SKM-1 (cell line): Measurements from ENCODE around the gene GRB2.
"Not testable (repeated sequence)": the region's sequence is repeated elsewhere in the genome, so short reads cannot be mapped to it uniquely, and the experiment has no call there.

Source experiments
- DNase-seq: peaks from one replicate; lab custom pipeline; 2025; ENCODE audit not compliant: unreplicated experiment; lab: John Stamatoyannopoulos, UW

GRB2 gene

GRCh38 chr17:75288770-75289114, 116.7 kb downstream of the GRB2 start:
- DNase-seq: no peak

- no peak for DNase-seq
Observed at GRCh38 chr17:75288359-75288758, 117.1 kb downstream of the GRB2 start.

GRCh38 chr17:75287221-75287620, 118.3 kb downstream of the GRB2 start:
- no peak for DNase-seq

- no peak for DNase-seq
Observed at GRCh38 chr17:75285123-75285522, 120.4 kb downstream of the GRB2 start.

GRCh38 chr17:75280189-75280588, 125.3 kb downstream of the GRB2 start:
- not testable (repeated sequence) for DNase-seq

GRCh38 chr17:75277664-75278071, 127.8 kb downstream of the GRB2 start:
- no peak for DNase-seq

- no peak for DNase-seq
Observed at GRCh38 chr17:75273977-75274708, 131.3 kb downstream of the GRB2 start.

GRCh38 chr17:75272848-75273184, 132.7 kb downstream of the GRB2 start:
- no peak for DNase-seq

- DNase-seq: no peak
Observed at GRCh38 chr17:75271955-75272847, 133.3 kb downstream of the GRB2 start.

- DNase-seq: peak; percentile 56
Observed at GRCh38 chr17:75271233-75271954, 134.1 kb downstream of the GRB2 start.

- no peak for DNase-seq
Observed at GRCh38 chr17:75270966-75271232, 134.6 kb downstream of the GRB2 start, which contains the start of gene MIF4GD. Gene MIF4GD (minus strand): TSS chr17:75271231. CDS start chr17:75270195, 1,036 bp downstream.

GRCh38 chr17:75270218-75270965, 135.1 kb downstream of the GRB2 start:
- DNase-seq: peak; percentile 60

GRCh38 chr17:75269844-75270217, 135.6 kb downstream of the GRB2 start:
- DNase-seq: no peak
